SK-N-MC (cell line): ENCODE measurements around the gene C1orf141.

ENCODE experiments used
- EZH2 ChIP-seq: fragments of 200-600 bp; sonication (generic); IDR thresholded peaks from one replicate; pipeline ENCODE4 v1.6.1; 2017; ENCODE audit warnings: antibody characterized with exemption
- FOXP2 ChIP-seq: optimal IDR thresholded peaks from 2 replicates; pipeline ENCODE3; 2011; ENCODE audit warnings: mild to moderate bottlenecking, moderate library complexity; ENCODE audit not compliant: insufficient read depth; ENCODE audit errors: extremely low read length, control extremely low read depth
- POLR2AphosphoS5 ChIP-seq: IDR thresholded peaks from 2 replicates; pipeline ENCODE4 v1.6.1; 2012; ENCODE audit warnings: mild to moderate bottlenecking, low read depth, low read length, borderline replicate concordance

- TF ChIP-seq POLR2AphosphoS5 (no peak), EZH2 (no peak), FOXP2 (no peak)
Measured at GRCh38 chr1:67158401-67158800, 23.6 kb upstream of the C1orf141 start.
